HG03103 (cell line): Measurements from ENCODE around the gene SPACDR.
"Not testable (repeated sequence)": the region's sequence is repeated elsewhere in the genome, so short reads cannot be mapped to it uniquely, and the experiment has no call there.

Experiments
- ATAC-seq: cut with Tn5 transposase; IDR thresholded peaks from one replicate; pipeline ENCODE4 v1.9.1; 2021; ENCODE audit warnings: low read depth; ENCODE audit not compliant: unreplicated experiment

SPACDR gene, protein sequence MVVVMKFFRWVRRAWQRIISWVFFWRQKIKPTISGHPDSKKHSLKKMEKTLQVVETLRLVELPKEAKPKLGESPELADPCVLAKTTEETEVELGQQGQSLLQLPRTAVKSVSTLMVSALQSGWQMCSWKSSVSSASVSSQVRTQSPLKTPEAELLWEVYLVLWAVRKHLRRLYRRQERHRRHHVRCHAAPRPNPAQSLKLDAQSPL

DNA sequence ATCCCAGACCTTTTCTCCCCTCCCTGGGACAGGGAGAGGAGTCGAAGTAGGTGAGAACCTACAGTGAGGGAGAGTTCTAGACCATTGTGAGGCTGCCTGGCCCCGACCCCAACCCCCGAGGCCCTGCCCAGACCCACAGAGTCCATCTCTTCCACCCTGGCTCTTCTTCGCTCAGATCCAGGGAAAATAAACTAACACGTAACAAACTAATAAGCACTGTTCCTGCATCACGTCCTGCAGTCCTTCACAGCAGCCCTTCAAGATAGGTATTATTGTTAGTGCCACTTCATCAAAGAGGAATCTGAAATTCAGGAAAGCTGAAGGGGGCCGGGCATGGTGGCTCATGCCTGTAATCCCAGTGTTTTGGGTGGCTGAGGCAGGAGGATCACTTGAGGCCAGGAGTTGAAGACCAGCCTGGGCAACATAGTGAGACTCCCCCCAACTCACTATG lies at the start of gene SPACDR:
Gene SPACDR, minus strand, starts transcription at position 51 of the 451 bp plus-strand sequence. CDS start 235 bp downstream, outside the sequence.
- ATAC-seq: no peak

DNA sequence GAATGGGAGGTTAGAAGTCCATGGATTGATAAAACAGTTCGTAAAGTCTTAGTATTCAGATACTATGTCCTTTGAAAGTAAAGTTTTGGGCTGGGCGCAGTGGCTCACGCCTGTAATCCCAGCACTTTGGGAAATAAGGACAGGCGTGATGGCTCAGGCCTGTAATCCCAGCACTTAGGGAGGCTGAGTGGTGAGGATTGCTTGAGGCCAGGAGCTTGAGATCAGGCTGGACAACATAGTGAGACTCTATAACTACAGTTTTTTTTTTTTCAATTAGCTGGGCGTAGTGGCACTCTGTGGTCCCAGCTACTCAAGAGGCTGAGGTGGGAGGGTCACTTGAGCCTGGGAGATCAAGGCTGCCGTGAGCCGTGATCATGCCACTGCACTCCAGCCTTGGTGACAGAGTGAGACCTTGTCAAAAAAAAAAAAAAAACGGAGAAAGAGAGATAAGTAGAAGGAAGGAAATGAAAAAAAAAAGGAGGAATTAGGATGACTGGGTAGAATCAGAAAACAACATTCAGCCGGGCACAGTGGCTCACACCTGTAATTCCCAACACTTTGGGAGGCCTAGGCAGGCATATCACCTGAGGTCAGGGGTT lies 49.3 kb upstream of the SPACDR start:
- no peak for ATAC-seq

DNA sequence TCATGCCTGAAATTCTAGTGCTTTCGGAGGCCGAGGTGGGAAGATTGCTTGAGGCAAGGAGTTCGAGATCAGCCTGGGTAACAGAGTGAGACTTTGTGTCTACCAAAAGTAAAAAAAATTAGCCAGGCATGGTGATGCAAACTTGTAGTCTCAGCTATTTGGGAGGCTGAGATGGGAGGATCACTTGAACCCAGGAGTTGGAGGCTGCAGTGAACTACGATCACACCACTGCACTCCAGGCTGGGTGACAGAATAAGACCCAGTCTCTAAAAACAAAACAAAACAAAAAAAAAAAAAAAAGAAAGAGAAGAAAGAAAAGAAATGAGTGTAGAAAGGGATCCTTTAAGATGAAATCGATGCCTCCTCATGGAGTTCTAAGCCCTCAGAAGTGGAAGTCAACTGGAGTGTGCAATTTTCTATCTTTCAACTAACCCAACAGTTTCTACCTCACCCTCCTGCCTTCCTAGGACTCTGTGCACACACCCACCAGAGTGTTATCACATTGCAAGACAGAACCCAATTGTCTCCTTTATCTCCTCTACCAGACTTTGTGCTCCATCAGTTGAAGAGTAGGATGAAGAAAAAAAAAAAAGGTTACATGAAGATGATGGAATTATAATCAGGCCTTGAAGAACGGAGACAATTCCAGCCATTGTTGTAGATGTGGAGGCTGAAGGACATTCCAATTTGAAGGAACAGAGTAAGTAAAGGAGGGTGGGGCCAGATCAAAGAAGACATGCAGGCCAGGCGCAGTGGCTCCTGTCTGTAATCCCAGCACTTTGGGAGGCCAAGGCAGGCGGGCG lies 46.6 kb upstream of the SPACDR start:
- ATAC-seq: no peak

DNA sequence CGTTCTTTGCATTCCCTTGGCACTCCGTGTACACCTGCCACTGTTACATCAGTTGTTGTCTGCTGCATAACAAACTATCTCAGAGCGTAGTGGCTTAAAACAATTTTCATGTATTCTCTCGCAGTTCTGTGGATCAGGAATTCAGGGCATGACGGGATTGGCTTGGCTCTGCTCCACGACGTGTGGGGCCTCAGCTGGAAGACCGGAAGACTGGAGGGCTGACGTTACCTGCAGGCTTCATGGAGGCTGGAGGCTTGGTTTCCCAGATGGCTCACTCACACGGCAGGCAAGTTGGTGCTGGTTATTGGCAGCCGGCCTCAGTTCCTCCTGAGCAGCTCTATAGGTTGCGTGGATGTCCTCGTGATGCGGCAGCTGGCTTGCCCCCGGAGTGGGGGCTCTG lies 45.2 kb upstream of the SPACDR start:
- no peak for ATAC-seq

DNA sequence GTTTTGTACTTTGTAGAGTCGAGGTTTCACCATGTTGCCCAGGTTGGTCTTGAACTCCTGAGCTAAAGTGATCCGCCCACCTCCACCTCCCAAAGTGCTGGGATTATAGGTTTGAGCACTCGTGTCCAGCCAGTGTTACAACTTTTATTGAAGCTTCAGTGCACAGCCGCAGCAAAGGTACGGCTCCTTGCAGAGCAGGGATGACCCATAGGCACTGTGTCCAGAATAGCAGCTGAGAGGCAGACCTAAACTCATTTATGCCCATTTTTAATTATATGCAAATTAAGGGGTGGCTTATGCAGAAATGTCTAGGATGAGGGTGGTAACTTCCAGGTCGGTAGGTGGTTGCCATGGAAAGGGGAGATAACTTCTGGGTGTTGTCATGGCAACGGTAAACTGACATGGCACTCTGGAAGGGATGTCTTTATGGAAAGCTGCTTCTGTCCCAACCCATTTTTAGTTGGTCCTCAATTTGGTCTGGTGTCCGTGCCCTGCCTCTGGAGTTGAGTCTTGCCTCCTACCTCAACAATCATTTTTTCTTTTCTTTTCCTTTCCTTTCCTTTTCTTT lies 42.4 kb upstream of the SPACDR start:
- ATAC-seq: no peak

DNA sequence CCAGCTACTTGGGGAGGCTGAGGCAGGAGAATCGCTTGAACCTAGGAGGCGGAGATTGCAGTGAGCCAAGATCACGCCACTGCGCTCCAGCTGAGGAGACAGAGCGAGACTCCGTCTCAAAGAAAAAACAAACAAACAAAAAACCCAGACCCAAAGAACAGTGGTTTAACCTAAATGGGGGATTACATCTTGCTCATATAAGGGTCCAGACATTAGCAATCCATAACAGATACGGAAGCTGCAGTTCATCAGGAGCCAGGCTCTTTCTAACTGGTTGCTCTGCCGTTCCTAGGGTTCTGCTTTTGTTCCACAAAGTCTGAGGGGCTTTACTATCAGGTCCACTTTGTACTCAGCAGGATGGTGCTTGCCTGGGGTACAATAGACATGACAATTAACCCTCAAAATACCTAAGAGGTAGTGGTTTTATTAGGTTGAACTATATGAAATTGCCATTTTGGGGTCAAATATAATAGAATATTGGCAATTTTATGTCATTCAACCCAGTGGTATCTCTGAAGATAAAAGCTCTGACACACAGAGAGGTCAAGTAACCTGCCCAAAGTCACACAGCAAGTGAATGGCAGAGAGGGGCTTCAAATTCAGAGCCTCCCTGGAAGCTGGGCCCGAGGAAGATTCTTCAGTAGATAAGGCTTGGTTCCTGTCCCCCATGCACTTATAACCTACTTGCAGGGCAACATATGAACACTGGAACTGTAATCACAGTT lies 41.0 kb upstream of the SPACDR start:
- no peak for ATAC-seq

DNA sequence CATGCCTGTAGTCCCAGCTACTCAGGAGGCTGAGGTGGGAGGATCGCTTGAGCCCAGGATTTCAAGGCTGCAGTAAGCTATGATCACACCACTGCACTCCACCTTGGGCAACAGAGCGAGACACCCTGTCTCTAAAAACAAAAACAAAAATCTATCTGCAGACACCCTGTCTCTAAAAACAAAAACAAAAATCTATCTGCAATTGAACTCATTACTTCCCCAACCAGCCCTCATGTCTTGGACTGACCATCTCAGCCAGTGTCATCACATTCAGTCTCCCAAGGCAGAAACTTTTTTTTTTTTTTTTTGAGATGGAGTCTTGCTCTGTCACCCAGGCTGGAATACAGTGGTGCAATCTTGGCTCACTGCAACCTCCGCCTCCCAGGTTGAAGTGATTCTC lies 40.0 kb upstream of the SPACDR start:
- ATAC-seq: not testable (repeated sequence)

DNA sequence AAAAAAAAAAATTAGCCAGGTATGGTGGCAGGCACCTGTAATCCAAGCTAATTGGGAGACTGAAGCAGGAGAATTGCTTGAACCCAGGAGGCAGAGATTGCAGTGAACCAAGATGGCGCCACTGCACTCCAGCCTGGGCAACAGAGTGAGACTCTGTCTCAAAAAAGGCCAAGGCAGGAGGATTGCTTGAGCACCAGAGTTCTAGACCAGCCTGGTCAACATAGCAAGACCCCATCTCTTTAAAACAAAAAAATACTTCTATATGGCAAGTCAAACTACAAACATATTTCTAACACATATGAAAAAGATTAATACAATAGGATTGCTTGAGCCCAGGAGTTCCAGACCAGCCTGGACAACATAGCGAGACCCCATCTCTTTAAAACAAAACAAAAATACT lies 36.7 kb upstream of the SPACDR start:
- ATAC-seq: not testable (repeated sequence)

DNA sequence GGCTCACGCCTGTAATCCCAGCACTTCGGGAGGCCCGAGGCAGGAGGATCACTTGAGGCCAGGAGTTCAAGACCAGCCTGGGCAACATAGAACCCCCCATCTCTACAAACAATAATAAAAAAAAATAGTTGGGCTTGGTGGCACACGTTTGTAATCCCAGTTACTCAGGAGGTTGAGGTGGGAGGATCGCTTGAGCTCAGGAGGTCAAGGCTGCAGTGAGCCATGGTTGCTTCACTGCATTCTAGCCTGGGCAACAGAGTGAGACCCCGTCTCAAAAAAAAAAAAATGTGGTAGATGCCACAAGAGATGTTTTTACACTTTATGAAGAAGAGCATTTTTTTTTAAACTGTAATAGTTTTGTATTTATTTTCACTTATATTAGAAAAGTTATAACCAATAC lies 32.4 kb upstream of the SPACDR start:
- ATAC-seq: no peak

DNA sequence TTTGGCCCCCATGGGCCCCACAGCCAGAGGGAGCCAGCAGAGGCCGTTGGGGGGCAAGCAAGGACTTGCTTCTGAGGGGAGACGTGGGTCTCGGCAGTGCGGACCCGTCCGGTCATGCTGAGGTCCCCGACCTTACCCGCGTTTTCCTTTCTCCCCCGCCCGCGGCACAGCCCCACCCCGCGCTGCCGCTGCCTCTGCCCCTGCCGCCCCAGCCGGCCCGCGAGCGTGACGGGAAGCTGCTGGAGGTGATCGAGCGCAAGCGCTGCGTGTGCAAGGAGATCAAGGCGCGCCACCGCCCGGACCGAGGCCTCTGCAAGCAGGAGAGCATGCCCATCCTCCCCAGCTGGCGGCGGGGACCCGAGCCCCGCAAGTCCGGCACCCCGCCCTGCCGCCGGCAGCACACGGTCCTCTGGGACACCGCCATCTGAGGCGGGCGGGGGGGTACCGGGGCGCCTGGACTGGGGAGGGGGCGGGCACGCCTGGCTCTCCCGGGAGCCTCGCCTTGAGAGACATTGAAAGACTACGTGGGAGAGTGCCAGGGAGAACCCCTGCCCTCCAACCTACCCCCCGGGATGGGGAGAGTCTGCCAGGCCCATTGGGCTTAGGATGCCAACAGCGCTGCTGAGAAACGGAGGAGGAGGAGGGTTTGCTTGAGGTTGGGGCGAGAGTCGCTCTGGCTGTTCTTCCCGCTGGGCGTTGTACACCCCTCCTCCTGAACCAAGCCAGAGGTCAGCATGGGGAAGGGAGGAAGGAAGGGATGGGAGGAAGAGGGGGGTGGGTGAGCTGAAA lies 29.6 kb upstream of the SPACDR start:
- ATAC-seq: no peak

DNA sequence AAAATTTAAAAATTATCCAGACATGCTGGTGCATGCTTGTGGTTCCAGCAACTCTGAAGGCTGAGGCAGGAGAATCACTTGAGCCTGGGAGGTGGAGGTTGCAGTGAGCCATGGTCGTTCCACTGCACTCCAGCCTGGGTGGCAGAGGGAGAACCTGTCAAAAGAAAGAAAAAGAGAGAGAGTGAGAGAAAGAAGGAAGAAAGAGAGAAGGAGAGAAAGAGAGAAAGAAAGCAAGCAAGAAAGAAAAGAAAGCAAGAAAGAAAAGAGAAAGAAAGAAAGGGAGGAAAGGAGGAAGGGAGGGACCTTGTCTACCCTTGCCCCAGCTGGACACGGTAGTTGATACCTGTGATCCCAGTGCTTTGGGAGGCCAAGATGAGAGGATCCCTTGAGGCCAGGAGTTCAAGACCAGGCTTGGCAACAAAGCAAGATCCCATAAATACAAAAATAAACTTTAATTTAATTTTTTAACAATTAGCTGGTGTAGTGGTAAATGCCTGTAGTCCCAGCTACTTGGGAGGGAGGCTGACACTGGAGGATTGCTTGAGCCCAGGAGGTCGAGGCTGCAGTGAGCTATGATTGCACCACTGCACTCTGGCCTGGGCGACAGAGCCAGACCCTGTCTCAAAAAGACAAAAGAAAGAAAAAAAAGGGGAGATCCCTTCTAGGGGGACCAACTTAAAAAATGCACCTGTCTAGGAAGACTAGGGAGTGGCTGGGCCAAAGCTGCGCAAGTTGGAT lies 28.8 kb upstream of the SPACDR start:
- no peak for ATAC-seq

DNA sequence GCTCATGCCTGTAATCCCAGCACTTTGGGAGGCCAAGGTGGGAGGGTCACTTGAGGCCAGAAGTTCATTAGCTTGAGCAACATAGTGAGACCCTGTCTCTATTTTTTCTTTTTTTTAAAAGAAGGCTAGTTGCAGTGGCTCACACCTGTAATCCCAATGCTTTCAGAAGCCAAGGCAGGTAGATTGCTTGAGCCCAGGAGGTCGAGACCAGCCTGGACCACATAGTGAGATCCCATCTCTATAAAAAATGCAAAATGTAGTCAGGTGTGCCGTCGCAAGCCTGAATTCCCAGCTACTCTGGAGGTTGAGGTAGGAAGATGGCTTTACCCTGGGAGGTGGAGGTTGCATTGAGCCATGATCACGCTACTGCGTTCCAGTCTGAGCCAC lies 27.1 kb upstream of the SPACDR start:
- no peak for ATAC-seq

DNA sequence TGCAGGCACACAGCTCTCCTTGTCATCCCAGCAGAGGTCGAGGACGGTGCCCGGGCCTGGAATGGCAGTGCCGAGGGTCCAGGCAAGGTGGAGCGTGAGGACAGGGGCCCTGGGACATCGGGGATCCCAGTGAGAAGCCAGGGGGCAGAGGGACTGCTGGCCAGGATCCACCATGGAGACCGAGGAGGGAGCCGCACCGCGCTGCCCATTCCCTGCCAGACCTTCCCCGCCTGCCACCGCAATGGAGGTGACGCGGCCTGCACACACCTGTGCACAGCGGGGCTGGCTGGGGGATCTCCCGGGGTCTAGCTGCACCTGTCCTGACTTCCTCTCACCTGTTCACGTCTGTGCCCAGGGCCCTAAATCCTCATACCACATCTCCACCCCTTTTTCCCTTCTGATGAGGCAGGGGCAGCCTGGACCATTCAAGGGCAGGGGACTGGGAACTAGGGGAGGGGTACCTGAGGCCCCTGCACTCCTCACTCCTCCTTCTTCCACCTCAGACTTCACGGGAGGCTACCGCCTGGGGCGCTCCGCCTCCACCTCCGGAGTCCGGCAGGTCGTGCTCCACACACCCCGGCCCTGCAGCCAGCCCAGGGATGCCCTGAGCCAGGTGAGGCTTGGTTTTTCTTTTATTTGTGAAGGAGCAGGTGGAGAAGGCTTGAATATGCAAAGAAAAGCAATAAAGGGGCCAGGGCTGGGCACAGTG lies 26.6 kb upstream of the SPACDR start:
- no peak for ATAC-seq

DNA sequence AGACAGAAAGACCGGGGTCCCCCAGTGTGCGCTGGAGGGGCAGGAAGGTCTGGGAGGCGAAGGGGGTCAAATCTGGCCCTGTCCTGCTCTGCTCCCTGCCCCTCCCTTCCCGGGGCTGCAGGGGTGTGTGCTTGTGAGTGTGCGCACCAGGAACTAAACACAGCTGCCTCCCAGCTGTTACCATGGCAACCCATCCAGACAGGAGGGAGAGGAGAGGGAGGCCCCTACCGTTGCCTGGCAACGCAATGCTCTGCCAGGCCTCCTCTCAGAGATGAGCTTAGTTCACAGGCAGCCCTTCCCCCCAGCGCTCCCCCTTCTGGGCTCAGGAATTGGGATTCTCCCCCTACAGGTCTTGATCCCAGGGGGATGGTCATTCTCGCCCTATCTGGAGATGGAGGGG lies 25.8 kb upstream of the SPACDR start:
- no peak for ATAC-seq

DNA sequence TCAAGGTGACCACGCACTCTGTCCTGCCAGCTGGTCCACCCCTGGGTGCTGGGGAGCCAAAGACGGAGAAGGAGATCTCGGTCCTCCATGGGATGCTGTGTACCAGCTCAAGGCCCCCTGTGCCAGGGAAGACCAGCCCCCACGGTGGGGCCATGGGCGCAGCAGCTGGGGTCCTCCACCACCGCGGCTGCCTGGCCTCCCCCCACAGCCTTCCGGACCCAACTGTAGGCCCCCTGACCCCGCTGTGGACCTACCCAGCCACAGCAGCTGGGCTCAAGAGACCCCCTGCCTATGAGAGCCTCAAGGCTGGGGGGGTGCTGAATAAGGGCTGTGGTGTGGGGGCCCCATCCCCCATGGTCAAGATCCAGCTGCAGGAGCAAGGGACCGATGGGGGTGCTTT lies 25.1 kb upstream of the SPACDR start:
- no peak for ATAC-seq

DNA sequence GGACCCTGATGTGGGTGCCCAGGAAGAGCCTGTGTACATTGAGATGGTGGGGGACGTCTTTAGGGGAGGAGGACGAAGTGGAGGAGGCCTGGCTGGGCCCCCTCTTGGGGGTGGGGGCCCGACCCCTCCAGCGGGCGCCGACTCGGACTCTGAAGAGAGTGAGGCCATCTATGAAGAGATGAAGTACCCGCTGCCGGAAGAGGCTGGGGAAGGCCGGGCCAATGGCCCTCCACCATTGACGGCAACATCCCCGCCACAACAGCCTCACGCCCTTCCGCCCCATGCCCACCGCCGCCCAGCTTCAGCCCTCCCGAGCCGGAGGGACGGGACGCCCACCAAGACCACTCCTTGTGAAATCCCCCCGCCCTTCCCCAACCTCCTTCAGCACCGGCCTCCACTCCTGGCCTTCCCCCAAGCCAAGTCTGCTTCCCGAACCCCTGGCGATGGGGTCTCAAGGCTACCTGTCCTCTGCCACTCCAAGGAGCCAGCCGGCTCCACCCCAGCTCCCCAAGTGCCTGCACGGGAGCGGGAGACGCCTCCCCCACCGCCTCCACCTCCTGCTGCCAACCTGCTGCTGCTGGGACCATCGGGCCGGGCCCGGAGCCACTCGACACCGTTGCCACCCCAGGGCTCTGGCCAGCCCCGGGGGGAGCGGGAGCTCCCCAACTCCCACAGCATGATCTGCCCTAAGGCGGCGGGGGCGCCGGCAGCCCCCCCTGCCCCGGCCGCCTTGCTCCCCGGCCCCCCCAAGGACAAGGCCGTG lies 24.5 kb upstream of the SPACDR start:
- no peak for ATAC-seq

DNA sequence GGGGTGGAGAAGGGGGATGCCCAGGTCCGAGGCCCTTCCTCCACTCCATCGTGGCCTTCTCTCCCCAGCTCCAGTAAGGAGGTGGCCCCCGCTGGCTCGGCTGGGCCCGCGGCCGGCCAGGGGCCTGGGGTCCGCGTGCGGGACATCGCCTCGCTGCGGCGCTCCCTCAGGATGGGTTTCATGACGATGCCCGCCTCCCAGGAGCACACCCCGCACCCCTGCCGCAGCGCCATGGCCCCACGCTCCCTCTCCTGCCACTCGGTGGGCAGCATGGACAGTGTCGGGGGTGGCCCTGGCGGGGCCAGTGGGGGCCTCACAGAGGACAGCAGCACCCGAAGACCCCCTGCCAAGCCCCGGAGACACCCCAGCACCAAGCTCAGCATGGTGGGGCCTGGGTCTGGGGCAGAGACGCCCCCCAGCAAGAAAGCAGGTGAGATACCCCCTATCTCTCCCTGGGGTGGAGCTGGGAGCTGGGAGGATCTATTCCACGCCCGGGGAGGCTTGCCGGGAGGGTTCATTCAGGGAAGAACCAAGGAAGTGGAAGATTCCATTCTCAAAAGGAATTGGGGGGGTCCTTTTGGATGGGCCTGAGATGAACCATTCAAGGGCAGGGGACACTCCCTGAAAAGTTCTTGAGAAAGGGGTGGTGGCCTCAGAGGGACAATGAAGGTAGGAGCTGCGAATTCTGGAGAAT lies 22.8 kb upstream of the SPACDR start:
- no peak for ATAC-seq
